Left colon (tissue), 2 donors: Measurements from ENCODE around the gene TSPAN32. TPM values are rescaled to one million over a fixed set of nuclear protein-coding genes. Genes with fewer than 3 reads are reported as not detected.

ENCODE experiments used
- ATAC-seq: fragments of 200-7000 bp; cut with Tn5 transposase; one replicate; pipeline ENCODE4 v1.9.1; 2020; ENCODE audit warnings: mild to moderate bottlenecking, moderate library complexity
- DNase-seq, 2 donors: peaks; one replicate each; pipeline ENCODE4 v3.0.0-alpha.2; 2020
- intact Hi-C, 2 donors: fragments of 100-400 bp; cut with DNase I in 1 of 2; cut with micrococcal nuclease in 1 of 2; formaldehyde crosslinking; loops; one replicate each; pipeline versions ENCODE4 v1.11.2 to v1.14.0; 2022; cut with DNase I, micrococcal nuclease
- total RNA-seq, 2 donors: library from RNA; stranded (reverse); fragmentation: NEBNext Ultra II Directional; extraction: Animal tissue kit (Norgen Biotek cat#: 25700); gene quantifications; one replicate each; pipeline ENCODE4 v1.2.1, GENCODE V29; 2021
- donor health status: DM: no; HTN: no; CAD: no.
- donor health status: DM: yes; HTN: yes; CAD: no.

Gene TSPAN32
- total RNA-seq, 2 donors from 2014 or later: 1.3 TPM; not detected in 1

DNA sequence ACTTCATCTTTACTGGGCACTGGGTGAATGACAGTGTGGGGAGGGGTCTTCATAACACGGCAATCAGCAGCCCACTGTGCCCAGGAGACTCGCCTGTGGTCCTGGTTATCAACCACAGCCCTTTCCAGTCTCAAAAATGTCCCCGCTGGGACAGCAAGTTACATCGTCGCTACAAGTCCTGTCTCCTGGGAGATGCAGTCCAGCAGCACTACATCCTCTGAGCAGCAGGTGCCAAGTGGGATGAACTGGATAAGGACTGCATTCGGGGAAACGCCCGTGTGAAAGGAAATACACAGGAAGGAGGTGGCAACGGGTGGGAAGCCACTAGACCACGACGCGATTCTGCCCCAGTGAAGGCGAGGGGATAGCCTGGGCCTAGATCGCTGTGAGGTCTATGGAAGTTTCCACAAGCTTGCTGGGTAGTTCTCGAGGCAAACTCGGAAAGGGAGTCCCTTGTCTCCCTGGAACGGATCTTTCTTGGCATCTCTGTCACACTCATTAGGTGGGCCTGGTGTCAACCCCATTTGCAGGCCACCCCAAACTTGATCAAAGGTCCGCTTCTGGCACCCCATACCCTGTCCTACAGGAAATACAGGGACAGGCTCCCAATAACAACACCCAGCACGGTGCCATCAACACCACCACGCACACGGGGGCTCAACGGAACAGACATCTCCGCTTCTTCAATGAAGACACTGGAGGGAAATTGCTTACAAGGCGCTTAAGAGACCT lies 35.8 kb upstream of the TSPAN32 start:
- intact Hi-C loops: no loop called here
- no peak for ATAC-seq
- DNase-seq: no peak

GRCh38 chr11:2266586-2267305 lies 35.1 kb upstream of the TSPAN32 start:
- DNase-seq (no peak), ATAC-seq (no peak)
- intact Hi-C loops: no loop called here

- DNase-seq: peak in 1 of 2 donors; percentile 24
- ATAC-seq: no peak
- intact Hi-C loops: no loop called here
These were observed 34.4 kb upstream of the TSPAN32 start for GRCh38 chr11:2267306-2267850.

- DNase-seq (peak in 1 of 2 donors; percentile 25), ATAC-seq (no peak)
- intact Hi-C loops: no loop called here
These were observed 33.7 kb upstream of the TSPAN32 start for GRCh38 chr11:2267851-2268728.

DNA sequence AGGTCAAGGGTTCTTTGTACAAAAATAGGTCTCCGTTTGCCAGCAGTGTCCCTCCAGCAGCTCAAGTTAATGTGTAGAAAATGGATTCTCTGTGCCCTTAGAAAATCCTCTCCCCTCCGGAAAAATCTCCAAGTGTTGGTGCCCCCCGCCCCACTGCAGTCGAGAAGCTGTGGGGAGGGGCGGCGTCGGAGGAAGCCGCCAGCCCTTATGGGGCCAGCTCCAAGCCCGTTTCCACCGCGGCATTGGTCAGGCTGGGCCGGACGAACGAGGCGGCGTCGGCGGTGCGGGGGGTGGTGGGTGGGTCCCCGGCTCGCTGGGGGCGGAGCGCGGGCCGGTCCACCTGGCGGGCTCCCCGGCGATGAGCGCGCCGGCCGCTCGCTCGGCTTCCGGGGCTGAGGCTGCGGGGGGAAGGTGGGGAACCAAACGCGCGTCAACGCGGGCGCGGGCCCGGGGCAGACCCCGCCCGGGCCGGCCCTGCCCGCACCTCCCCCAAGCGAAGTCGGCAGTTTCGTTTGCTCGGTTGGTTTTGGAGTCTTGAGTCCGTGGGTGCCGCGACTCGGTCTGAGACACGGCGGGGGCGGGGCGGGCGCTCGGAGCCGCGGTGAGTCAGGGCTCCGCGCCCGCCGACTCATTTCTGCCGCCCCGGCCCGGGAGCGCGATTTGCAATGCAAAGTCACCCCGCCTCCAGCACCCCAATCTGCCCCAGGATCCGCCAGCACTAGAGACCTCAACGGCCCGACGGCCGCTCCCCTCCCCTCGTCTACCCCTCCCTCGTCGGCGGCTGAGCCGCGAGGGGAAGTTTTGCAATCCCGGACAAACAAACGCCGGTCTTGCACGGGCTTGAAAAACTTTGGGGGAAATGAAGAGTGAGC lies 32.8 kb upstream of the TSPAN32 start:
- ATAC-seq (peak; percentile 33), DNase-seq (peak; percentile 40 to 52)
- intact Hi-C loops: no loop called here

DNA sequence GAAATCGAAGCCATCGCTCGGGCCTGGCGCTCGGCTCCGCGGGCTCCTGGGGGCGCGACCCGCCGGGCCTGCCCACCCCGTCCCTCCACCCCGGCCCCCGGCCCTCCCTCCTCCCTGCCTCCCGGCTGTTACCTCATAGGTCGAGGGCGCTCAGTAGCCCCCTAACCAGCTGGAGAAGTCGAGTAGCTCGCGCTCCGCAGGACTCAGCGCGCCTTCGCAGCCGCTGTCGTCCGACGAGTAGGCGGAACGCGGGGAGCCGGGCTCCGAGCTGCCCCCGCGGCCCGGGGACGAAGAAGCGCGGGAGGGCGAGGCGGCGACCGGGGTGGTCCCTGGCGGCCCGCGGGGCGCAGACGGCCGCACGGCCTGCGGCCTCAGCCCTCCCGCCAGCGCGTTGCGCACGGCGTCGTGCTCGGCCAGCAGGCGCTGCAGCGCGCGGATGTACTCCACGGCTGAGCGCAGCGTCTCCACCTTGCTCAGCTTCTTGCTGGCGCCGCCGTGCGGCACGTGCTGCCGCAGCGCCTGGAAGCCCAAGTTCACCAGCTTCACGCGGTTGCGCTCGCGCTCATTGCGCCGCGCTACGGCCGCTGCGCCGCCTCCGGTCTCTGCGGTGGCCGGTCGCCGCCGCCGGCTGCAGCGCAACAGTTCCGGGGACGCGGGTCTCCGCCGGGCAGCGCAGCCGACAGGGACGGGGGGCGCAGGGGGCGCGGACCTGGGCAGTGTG lies 32.1 kb upstream of the TSPAN32 start:
- DNase-seq: peak; percentile 52 to 74
- ATAC-seq: peak; percentile 69
- intact Hi-C loops: no loop called here

- ATAC-seq (peak; percentile 30), DNase-seq (peak; percentile 29 to 43)
- intact Hi-C loops: no loop called here
These were observed 31.3 kb upstream of the TSPAN32 start, which contains the start of gene ASCL2 for GRCh38 chr11:2270322-2271076. ASCL2 (minus strand) TSS chr11:2270588; CDS start chr11:2270332, 256 bp downstream.

DNA sequence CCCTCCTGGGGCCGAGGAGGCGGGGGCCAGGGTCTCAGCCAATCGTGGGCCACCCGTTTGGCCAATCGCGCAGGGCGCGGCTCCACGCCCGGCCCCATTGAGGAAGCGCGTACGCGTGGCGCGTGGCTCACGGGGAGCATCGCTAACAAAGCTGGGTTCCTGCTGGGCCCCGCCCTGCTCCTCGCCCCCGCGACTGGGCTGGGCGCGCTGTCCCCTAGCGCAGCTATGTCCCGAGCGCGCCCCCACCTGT lies 30.8 kb upstream of the TSPAN32 start:
- intact Hi-C loops: no loop called here
- ATAC-seq: peak; percentile 41

GRCh38 chr11:2271327-2272227 lies 30.2 kb upstream of the TSPAN32 start:
- DNase-seq: peak; percentile 6 to 19
- intact Hi-C loops: no loop called here
- ATAC-seq: no peak

More for the DNA sequence above, 30.8 kb upstream of the TSPAN32 start:
- peak; percentile 44 for DNase-seq

DNA sequence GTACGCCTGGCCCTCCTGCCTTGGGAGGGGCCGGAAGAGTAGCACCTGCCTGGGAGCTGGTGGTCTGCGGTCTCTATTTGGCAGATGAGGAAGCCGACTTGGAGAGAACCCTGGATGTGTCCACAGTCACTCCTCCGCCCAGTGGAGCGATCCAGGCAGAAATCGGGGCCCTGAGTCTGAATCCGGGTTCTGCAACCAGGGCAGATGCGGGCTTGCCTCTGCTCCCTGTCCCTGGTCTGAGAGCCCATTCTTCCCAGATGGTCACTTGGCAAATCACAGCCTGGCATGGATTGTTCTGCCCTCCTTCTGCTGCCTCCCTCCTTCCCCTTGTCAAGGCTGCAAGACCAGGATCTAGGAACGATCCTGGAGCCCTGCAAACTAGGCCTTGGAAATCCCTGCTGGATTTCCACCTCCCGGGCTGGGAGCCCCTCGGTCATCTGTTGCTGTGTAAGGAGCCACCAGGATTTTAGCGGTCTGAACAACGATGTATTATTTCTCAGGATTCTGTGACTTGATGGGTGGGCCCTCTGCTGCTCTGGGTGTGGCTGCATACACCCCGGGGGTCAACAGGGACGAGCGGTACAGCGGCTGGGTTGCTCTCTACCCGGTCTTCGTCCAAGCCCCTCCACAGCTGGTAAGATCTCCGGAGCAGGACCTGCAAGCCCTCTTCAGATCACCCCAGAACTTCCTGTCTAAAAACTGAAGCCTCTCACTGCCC lies 29.4 kb upstream of the TSPAN32 start:
- no peak for ATAC-seq

GRCh38 chr11:2272946-2273280 lies 28.9 kb upstream of the TSPAN32 start:
- DNase-seq: no peak
- ATAC-seq: no peak
- intact Hi-C loops: no loop called here

More for the DNA sequence above, 29.4 kb upstream of the TSPAN32 start:
- intact Hi-C loops: no loop called here
- peak in 1 of 2 donors; percentile 2 for DNase-seq

GRCh38 chr11:2273311-2273710 lies 28.5 kb upstream of the TSPAN32 start:
- intact Hi-C loops: no loop called here
- DNase-seq: no peak
- no peak for ATAC-seq

GRCh38 chr11:2273771-2274170 lies 28.0 kb upstream of the TSPAN32 start:
- ATAC-seq: no peak
- intact Hi-C loops: no loop called here
- no peak for DNase-seq

- DNase-seq: peak in 1 of 2 donors; percentile 2
These were observed 26.2 kb upstream of the TSPAN32 start for GRCh38 chr11:2275334-2276279.

More at GRCh38 chr11:2275334-2276279, 26.2 kb upstream of the TSPAN32 start:
- no peak for ATAC-seq
- intact Hi-C loops: no loop called here
